RWPE2 (cell line): ENCODE data around the gene DNAI2.
A peak's percentile ranks its signal among the peaks of the same experiment; 100 is the strongest.

Source experiments
- ATAC-seq: fragments of 200-7000 bp; cut with Tn5 transposase; 3 replicates; pipeline ENCODE4 v1.9.1; 2021; ENCODE audit warnings: low read depth
- DNase-seq: peaks from one replicate; pipeline ENCODE4 v3.0.0-alpha.2; 2020; ENCODE audit warnings: low spot score
- H3K27ac ChIP-seq: fragments of 450-650 bp; 2 replicates; pipeline ENCODE4 v1.5.1; 2017; ENCODE audit warnings: mild to moderate bottlenecking; ENCODE audit not compliant: poor library complexity, severe bottlenecking
- H3K27me3 ChIP-seq: fragments of 250-450 bp; sonication (Bioruptor Pico); 2 replicates; pipeline ENCODE4 v1.5.1; 2021; ENCODE audit warnings: mild to moderate bottlenecking, moderate library complexity; ENCODE audit not compliant: insufficient read depth, poor library complexity, severe bottlenecking
- H3K36me3 ChIP-seq: fragments of 250-450 bp; sonication (Bioruptor Pico); 2 replicates; pipeline ENCODE4 v1.5.1; 2020; ENCODE audit warnings: low read depth, mild to moderate bottlenecking, moderate library complexity
- H3K4me1 ChIP-seq: fragments of 250-450 bp; sonication (Bioruptor Pico); 2 replicates; pipeline ENCODE4 v1.5.1; 2021; ENCODE audit warnings: mild to moderate bottlenecking, moderate library complexity; ENCODE audit not compliant: insufficient read depth, poor library complexity, severe bottlenecking
- H3K4me3 ChIP-seq: fragments of 250-450 bp; sonication (Bioruptor Pico); 2 replicates; pipeline ENCODE4 v1.5.1; 2021; ENCODE audit warnings: mild to moderate bottlenecking, moderate library complexity; ENCODE audit not compliant: severe bottlenecking
- H3K9me3 ChIP-seq: fragments of 250-450 bp; sonication (Bioruptor Pico); 2 replicates; pipeline ENCODE4 v1.5.1; 2021; ENCODE audit warnings: mild to moderate bottlenecking, moderate library complexity; ENCODE audit not compliant: severe bottlenecking
- TF ChIP-seq, protein P1 (sequence below): fragments of 450-650 bp; IDR thresholded peaks from one replicate; pipeline ENCODE4 v1.5.1; 2017; ENCODE audit warnings: mild to moderate bottlenecking, moderate library complexity; ENCODE audit not compliant: poor library complexity, severe bottlenecking

The DNAI2 gene

DNA sequence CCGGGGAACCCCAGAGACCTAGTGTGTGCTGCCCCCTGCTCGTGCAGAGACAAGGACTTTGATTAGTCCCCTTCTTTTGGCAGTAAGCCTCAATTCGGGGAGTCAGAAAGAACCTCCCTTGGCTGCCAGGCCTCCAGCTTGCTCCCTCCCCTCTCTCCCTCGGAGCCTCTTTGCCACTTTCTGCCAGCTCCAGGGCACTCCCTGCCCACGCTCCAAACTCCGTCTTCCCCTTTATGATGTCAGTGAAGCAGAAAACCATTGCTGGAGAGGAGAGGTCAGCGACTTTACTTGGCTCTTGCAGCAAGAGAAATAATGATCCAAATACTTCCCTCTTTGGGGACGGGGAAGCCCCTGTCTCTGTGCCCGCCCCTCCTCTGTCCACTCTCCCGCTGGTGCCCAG, 32.6 kb upstream of the DNAI2 start:
- ATAC-seq = no peak
- H3K27me3 ChIP-seq = no peaks in the 10 kb centered on the region
- TF ChIP-seq, protein P1, sequence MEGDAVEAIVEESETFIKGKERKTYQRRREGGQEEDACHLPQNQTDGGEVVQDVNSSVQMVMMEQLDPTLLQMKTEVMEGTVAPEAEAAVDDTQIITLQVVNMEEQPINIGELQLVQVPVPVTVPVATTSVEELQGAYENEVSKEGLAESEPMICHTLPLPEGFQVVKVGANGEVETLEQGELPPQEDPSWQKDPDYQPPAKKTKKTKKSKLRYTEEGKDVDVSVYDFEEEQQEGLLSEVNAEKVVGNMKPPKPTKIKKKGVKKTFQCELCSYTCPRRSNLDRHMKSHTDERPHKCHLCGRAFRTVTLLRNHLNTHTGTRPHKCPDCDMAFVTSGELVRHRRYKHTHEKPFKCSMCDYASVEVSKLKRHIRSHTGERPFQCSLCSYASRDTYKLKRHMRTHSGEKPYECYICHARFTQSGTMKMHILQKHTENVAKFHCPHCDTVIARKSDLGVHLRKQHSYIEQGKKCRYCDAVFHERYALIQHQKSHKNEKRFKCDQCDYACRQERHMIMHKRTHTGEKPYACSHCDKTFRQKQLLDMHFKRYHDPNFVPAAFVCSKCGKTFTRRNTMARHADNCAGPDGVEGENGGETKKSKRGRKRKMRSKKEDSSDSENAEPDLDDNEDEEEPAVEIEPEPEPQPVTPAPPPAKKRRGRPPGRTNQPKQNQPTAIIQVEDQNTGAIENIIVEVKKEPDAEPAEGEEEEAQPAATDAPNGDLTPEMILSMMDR = no peak
- no peaks in the 10 kb centered on the region for H3K36me3 ChIP-seq
- DNase-seq = no peak
- no peaks in the 10 kb centered on the region for H3K4me1 ChIP-seq
- H3K4me3 ChIP-seq = no peak overlapping the region
- no peak overlapping the region for H3K27ac ChIP-seq
- no peaks in the 10 kb centered on the region for H3K9me3 ChIP-seq

- Histone ChIP-seq H3K4me3 (no peak overlapping the region), H3K36me3 (no peaks in the 10 kb centered on the region), H3K9me3 (no peaks in the 10 kb centered on the region), H3K27ac (no peak overlapping the region), H3K4me1 (no peaks in the 10 kb centered on the region), H3K27me3 (no peaks in the 10 kb centered on the region)
- TF ChIP-seq, protein P1 = no peak
- no peak for DNase-seq
- no peak for ATAC-seq
Measured at GRCh38 chr17:74241847-74242246, 32.2 kb upstream of the DNAI2 start.

DNA sequence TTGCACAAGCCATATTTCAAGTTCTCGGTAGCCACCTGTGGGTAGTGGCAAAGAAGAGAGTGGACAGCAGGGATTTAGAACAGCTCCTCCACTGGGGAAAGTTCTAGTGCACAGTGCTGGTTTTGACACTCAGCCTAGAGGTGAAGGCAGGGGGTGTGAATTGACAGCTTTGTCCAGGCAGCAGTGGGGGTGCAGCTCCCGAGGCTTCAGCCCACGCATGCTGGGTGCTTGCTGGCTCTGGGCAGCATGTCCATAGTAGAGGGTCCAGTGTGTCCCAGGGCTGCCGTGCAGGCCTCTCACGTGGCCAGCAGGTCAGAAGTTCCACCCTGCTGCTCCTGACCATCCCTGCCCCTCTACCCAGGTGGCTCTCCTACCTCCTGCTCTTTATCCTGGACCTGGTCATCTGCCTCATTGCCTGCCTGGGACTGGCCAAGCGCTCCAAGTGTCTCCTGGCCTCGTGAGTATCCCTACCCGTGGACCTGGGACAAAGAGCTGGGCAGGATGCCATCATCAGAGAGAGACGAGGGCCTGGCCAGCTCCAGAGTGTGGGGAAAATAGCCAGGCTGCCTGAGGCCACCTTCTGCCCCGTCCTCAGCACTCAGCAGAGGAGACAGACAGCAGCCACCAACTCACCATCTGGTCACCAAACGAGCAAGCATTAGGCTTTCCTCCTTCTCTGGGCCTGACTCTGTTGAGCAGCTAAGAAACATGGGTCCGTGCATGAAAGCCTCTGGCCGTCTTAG, 30.9 kb upstream of the DNAI2 start:
- TF ChIP-seq, protein P1 = no peak
- Histone ChIP-seq H3K27ac (no peak overlapping the region), H3K9me3 (no peaks in the 10 kb centered on the region), H3K36me3 (no peaks in the 10 kb centered on the region), H3K4me1 (no peaks in the 10 kb centered on the region), H3K4me3 (no peak overlapping the region), H3K27me3 (no peaks in the 10 kb centered on the region)
- peak; percentile 34 for DNase-seq
- no peak for ATAC-seq

DNA sequence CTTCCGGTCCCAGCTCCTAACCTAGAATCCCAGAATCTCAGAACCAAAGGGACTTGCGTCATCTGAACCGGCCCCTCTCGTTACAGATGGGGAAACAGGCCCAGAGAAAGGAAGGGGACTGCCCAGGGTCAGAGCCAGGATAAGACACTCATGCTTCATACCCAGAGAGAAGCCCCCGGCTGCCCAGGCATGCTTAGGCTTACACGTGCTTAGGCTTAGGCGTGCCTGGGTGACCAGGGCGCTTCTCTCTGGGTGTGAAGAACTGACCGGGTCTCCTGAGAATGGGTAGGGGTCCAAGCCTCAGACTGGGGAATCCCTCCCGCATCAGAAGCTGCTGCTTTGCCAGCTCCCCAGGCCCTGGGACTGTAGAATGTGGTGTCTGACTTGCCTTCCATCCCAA, 29.9 kb upstream of the DNAI2 start:
- TF ChIP-seq, protein P1 = no peak
- peak; percentile 58 for DNase-seq
- no peaks in the 10 kb centered on the region for H3K9me3 ChIP-seq

GRCh38 chr17:74244548-74244947, 29.5 kb upstream of the DNAI2 start:
- no peak for ATAC-seq

More for the DNA sequence above, 29.9 kb upstream of the DNAI2 start:
- Histone ChIP-seq H3K27me3 (no peaks in the 10 kb centered on the region), H3K27ac (no peak overlapping the region), H3K4me3 (no peak overlapping the region), H3K4me1 (no peaks in the 10 kb centered on the region), H3K36me3 (no peaks in the 10 kb centered on the region)
- ATAC-seq = no peak

More at GRCh38 chr17:74244548-74244947, 29.5 kb upstream of the DNAI2 start:
- Histone ChIP-seq H3K4me3 (no peak overlapping the region), H3K9me3 (no peaks in the 10 kb centered on the region), H3K4me1 (no peaks in the 10 kb centered on the region), H3K27me3 (no peaks in the 10 kb centered on the region), H3K27ac (no peak overlapping the region), H3K36me3 (no peaks in the 10 kb centered on the region)
- DNase-seq = no peak
- TF ChIP-seq, protein P1 = no peak
